ENCODE measurements around the gene STAB2.

- no peak for TF ChIP-seq POLR2AphosphoS5 (IDR thresholded peaks at IDR 0.05; ENCODE audit: borderline replicate concordance, low read depth, low read length)
- no peak for TF ChIP-seq EZH2 (IDR thresholded peaks at IDR 0.05)
- TF ChIP-seq FOXP2 (optimal IDR thresholded peaks at IDR 0.05; ENCODE audit: control extremely low read depth, extremely low read length, insufficient read depth): no peak
These were observed 67.7 kb downstream of the STAB2 start for GRCh38 chr12:103654816-103655215.
